HEK293 (cell line): ENCODE measurements around the gene RBM20.
A peak's percentile ranks its signal among the peaks of the same experiment; 100 is the strongest.

Experiments
- CTCF ChIA-PET: fragments of 350-600 bp; formaldehyde crosslinking; extraction: SDS; loops from one replicate; lab custom pipeline; 2021; ENCODE audit warnings: antibody characterized with exemption; lab: Yijun Ruan, JAX
- POLR2A ChIA-PET: fragments of 300-600 bp; formaldehyde crosslinking; extraction: SDS; loops from one replicate; lab custom pipeline; 2020; ENCODE audit warnings: antibody characterized with exemption, inconsistent platforms; lab: Yijun Ruan, JAX
- H3K27ac ChIP-seq: fragments of 200-500 bp; sonication (Bioruptor generic); 2 replicates; pipeline ENCODE4 v1.5.1; 2014; ENCODE audit warnings: low read depth, low read length, control low read depth, inconsistent platforms; ENCODE audit errors: extremely low read depth
- H3K36me3 ChIP-seq, 2 experiments: fragments of 200-500 bp in 1 of 2; sonication (Bioruptor generic) in 1 of 2; 1 replicate in 1 of 2; 2 replicates in 1 of 2; pipeline ENCODE4 v1.5.1; 2014 to 2017; ENCODE audit warnings: inconsistent platforms in 2 of 2, low read length in 2 of 2; ENCODE audit not compliant: control insufficient read depth in 2 of 2, insufficient read depth in 1 of 2
- H3K4me1 ChIP-seq: fragments of 200-500 bp; sonication (Bioruptor generic); 2 replicates; pipeline ENCODE4 v1.5.1; 2014; ENCODE audit warnings: mild to moderate bottlenecking, low read length, inconsistent platforms; ENCODE audit not compliant: control insufficient read depth, insufficient read depth
- H3K4me3 ChIP-seq: 2 replicates; pipeline ENCODE4 v1.5.1; 2011; ENCODE audit warnings: low read depth, mild to moderate bottlenecking, control low read depth, low read length, moderate library complexity
- H3K9me3 ChIP-seq: fragments of 200-500 bp; sonication (Bioruptor generic); 2 replicates; pipeline ENCODE4 v1.5.1; 2014; ENCODE audit warnings: low read depth, low read length, inconsistent platforms; ENCODE audit not compliant: control insufficient read depth, insufficient read depth
- GLI4 ChIP-seq: fragments of 450-650 bp; formaldehyde crosslinking; IDR thresholded peaks from 2 replicates; pipeline ENCODE4 v1.5.1; 2016; ENCODE audit warnings: missing biosample characterization, missing genetic modification characterization
- HOXC10 ChIP-seq: sonication (generic); formaldehyde crosslinking; IDR thresholded peaks from 2 replicates; pipeline ENCODE4 v1.8.1; 2023; ENCODE audit warnings: mild to moderate bottlenecking, missing genetic modification reagents
- KLF16 ChIP-seq: fragments of 450-650 bp; formaldehyde crosslinking; IDR thresholded peaks from 2 replicates; pipeline ENCODE4 v1.5.1; 2017; ENCODE audit warnings: missing biosample characterization, missing genetic modification characterization
- OVOL3 ChIP-seq: fragments of 450-650 bp; formaldehyde crosslinking; IDR thresholded peaks from 2 replicates; pipeline ENCODE4 v1.5.1; 2016; ENCODE audit warnings: missing biosample characterization, missing genetic modification characterization
- SALL2 ChIP-seq: fragments of 450-650 bp; formaldehyde crosslinking; IDR thresholded peaks from 2 replicates; pipeline ENCODE4 v1.5.0; 2017; ENCODE audit warnings: missing biosample characterization, mild to moderate bottlenecking, missing genetic modification characterization, borderline replicate concordance
- ZBTB7A ChIP-seq: fragments of 450-650 bp; formaldehyde crosslinking; IDR thresholded peaks from 2 replicates; pipeline ENCODE4 v1.5.1; 2016; ENCODE audit warnings: low read depth, missing biosample characterization, missing genetic modification characterization
- ZEB2 ChIP-seq: fragments of 450-650 bp; formaldehyde crosslinking; IDR thresholded peaks from 2 replicates; pipeline ENCODE4 v1.5.1; 2016; ENCODE audit warnings: missing biosample characterization, missing genetic modification characterization
- ZNF10 ChIP-seq: fragments of 450-650 bp; formaldehyde crosslinking; IDR thresholded peaks from 2 replicates; pipeline ENCODE4 v1.5.1; 2017; ENCODE audit warnings: missing biosample characterization, missing genetic modification characterization
- ZNF112 ChIP-seq: fragments of 450-650 bp; formaldehyde crosslinking; IDR thresholded peaks from 2 replicates; pipeline ENCODE4 v1.5.0; 2017; ENCODE audit warnings: missing biosample characterization, missing genetic modification characterization
- ZNF121 ChIP-seq: fragments of 450-650 bp; formaldehyde crosslinking; IDR thresholded peaks from 2 replicates; pipeline ENCODE4 v1.5.1; 2016; ENCODE audit warnings: missing biosample characterization, missing genetic modification characterization
- ZNF24 ChIP-seq: fragments of 450-650 bp; formaldehyde crosslinking; IDR thresholded peaks from 2 replicates; pipeline ENCODE4 v1.5.1; 2016; ENCODE audit warnings: missing biosample characterization, missing genetic modification characterization
- ZNF324 ChIP-seq: fragments of 450-650 bp; formaldehyde crosslinking; IDR thresholded peaks from 2 replicates; pipeline ENCODE4 v1.5.1; 2016; ENCODE audit warnings: missing biosample characterization, missing genetic modification characterization
- ZNF335 ChIP-seq: fragments of 450-650 bp; formaldehyde crosslinking; conservative IDR thresholded peaks from 2 replicates; pipeline ENCODE4 v1.5.1; 2016; ENCODE audit warnings: missing biosample characterization, missing genetic modification characterization
- ZNF354C ChIP-seq: fragments of 450-650 bp; formaldehyde crosslinking; IDR thresholded peaks from 2 replicates; pipeline ENCODE4 v1.5.1; 2016; ENCODE audit warnings: missing biosample characterization, missing genetic modification characterization, low read depth, borderline replicate concordance
- ZNF391 ChIP-seq: fragments of 450-650 bp; formaldehyde crosslinking; IDR thresholded peaks from 2 replicates; pipeline ENCODE4 v1.5.1; 2016; ENCODE audit warnings: low read depth, missing biosample characterization, missing genetic modification characterization, borderline replicate concordance
- ZNF473 ChIP-seq: fragments of 450-650 bp; formaldehyde crosslinking; IDR thresholded peaks from 2 replicates; pipeline ENCODE4 v1.5.1; 2017; ENCODE audit warnings: missing biosample characterization, missing genetic modification characterization
- ZNF514 ChIP-seq: fragments of 450-650 bp; formaldehyde crosslinking; IDR thresholded peaks from 2 replicates; pipeline ENCODE4 v1.5.1; 2016; ENCODE audit warnings: missing biosample characterization, missing genetic modification characterization
- ZNF571 ChIP-seq: fragments of 450-650 bp; formaldehyde crosslinking; IDR thresholded peaks from 2 replicates; pipeline ENCODE4 v1.5.0; 2017; ENCODE audit warnings: missing biosample characterization, missing genetic modification characterization
- ZNF626 ChIP-seq: fragments of 450-650 bp; sonication (Bioruptor Pico); formaldehyde crosslinking; IDR thresholded peaks from 2 replicates; pipeline ENCODE4 v1.5.1; 2018; ENCODE audit warnings: missing biosample characterization, missing genetic modification characterization, inconsistent platforms
- ZNF747 ChIP-seq: fragments of 450-650 bp; formaldehyde crosslinking; IDR thresholded peaks from 2 replicates; pipeline ENCODE4 v1.5.1; 2016; ENCODE audit warnings: missing biosample characterization, missing genetic modification characterization
- ZNF776 ChIP-seq: fragments of 450-650 bp; formaldehyde crosslinking; IDR thresholded peaks from 2 replicates; pipeline ENCODE4 v1.5.0; 2017; ENCODE audit warnings: missing biosample characterization, missing genetic modification characterization, borderline replicate concordance
- ZNF785 ChIP-seq: fragments of 450-650 bp; formaldehyde crosslinking; IDR thresholded peaks from 2 replicates; pipeline ENCODE4 v1.5.1; 2016; ENCODE audit warnings: missing biosample characterization, missing genetic modification characterization
- ZSCAN30 ChIP-seq: fragments of 450-650 bp; IDR thresholded peaks from 2 replicates; pipeline ENCODE4 v1.5.1; 2018; ENCODE audit warnings: missing biosample characterization, mild to moderate bottlenecking, missing genetic modification characterization, moderate library complexity
- TF ChIP-seq, protein P1 (sequence below): fragments of 450-650 bp; formaldehyde crosslinking; IDR thresholded peaks from 2 replicates; pipeline ENCODE4 v1.5.1; 2016; ENCODE audit warnings: missing biosample characterization, missing genetic modification characterization
- TF ChIP-seq, protein P2 (sequence below): fragments of 450-650 bp; formaldehyde crosslinking; IDR thresholded peaks from 2 replicates; pipeline ENCODE4 v1.5.1; 2016; ENCODE audit warnings: missing biosample characterization, missing genetic modification characterization
- TF ChIP-seq, protein P3 (sequence below): fragments of 450-650 bp; formaldehyde crosslinking; IDR thresholded peaks from 2 replicates; pipeline ENCODE4 v1.5.1; 2016; ENCODE audit warnings: missing biosample characterization, missing genetic modification characterization

The RBM20 gene

DNA sequence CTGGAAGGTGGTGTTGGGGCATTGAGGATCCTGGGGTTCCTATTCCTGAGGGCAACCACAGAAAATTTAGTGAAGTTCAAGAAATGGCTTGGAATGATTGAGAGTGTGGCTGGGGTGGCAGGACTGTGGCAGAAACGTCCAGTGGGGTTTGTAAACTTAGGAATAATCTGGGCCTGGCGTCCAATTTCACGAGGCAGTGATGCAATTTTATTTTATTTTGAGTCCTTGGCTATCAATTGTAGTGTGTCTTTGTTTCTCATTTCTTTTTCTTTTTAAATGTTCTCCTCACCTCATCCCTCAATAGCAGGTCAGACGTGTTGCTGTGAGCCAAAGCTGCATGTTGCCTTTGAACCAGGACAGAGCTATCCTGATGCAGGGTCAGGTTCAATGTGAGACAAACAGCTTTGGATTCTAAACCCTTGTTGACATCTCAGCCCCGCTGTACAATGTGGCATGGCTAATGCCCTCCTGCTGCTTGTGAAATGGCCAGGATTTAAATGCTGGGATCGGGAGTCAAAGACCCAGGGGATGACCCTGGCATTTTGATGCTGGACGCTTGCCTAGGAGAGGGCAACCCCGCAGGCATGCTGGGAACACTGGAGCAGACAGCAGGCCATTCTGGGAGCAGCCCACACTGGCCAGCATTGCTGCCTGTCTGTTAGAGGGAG, 64.8 kb downstream of the RBM20 start (continued):
- TF ChIP-seq OVOL3 (no peak), ZNF10 (no peak), ZEB2 (tag by site-specific recombination) (0 out of 2 replicates have a peak, but pooled peaks have one; percentile 17), ZNF335 (no peak), HOXC10 (no peak), ZNF785 (tag by site-specific recombination) (no peak), ZNF747 (tag by site-specific recombination) (no peak), ZNF324 (tag by site-specific recombination) (0 out of 2 replicates have a peak, but pooled peaks have one; percentile 28), ZNF354C (no peak), ZNF776 (no peak), ZNF571 (no peak), ZNF391 (tag by site-specific recombination) (no peak), ZNF514 (tag by site-specific recombination) (no peak), ZBTB7A (tag by site-specific recombination) (no peak), ZSCAN30 (tag by site-specific recombination) (no peak)
- TF ChIP-seq, protein P1, sequence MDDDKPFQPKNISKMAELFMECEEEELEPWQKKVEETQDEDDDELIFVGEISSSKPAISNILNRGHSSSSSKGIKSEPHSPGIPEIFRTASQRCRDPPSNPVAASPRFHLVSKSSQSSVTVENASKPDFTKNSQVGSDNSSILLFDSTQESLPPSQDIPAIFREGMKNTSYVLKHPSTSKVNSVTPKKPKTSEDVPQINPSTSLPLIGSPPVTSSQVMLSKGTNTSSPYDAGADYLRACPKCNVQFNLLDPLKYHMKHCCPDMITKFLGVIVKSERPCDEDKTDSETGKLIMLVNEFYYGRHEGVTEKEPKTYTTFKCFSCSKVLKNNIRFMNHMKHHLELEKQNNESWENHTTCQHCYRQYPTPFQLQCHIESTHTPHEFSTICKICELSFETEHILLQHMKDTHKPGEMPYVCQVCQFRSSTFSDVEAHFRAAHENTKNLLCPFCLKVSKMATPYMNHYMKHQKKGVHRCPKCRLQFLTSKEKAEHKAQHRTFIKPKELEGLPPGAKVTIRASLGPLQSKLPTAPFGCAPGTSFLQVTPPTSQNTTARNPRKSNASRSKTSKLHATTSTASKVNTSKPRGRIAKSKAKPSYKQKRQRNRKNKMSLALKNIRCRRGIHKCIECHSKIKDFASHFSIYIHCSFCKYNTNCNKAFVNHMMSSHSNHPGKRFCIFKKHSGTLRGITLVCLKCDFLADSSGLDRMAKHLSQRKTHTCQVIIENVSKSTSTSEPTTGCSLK (tag by site-specific recombination), result no peak

DNA sequence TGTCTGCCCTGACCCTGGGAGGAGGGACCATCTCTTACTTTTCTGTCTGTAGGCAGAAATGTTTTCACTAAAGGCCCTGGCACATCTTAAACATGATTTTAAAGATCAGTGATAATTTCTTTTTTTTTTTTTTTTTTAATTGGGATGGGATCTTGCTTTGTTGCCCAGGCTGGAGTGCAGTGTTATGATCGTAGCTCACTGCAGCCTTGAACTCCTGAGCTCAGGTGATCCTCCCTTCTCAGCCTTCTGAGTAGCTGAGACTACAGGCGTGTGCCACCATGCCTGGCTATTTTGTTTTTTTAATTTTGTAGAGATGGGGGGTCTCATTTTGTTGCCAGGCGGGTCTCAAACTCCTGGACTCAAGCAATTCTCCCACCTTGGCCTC, 65.3 kb downstream of the RBM20 start:
- H3K4me1 ChIP-seq, result peaks cover 9% of the 10 kb centered on the region
- TF ChIP-seq GLI4 (no peak), ZNF121 (tag by site-specific recombination) (peak; percentile 79), SALL2 (tag by site-specific recombination) (no peak), KLF16 (0 out of 2 replicates have a peak, but pooled peaks have one; percentile 11), ZNF354C (no peak)
- POLR2A ChIA-PET, result no interaction called here
- no peak overlapping the region for H3K4me3 ChIP-seq
- CTCF ChIA-PET, result interaction anchor here (2.4 kb wide), 1 partner anchor 28 kb away, joined by 9 read pairs; no protein-coding TSS in a partner anchor
- H3K36me3 ChIP-seq, result no peaks in the 10 kb centered on the region
- no peak overlapping the region for H3K27ac ChIP-seq
- H3K9me3 ChIP-seq, result no peaks in the 10 kb centered on the region

GRCh38 chr10:110709964-110710587, 65.9 kb downstream of the RBM20 start:
- no peak overlapping the region for H3K4me3 ChIP-seq
- H3K27ac ChIP-seq, result no peak overlapping the region
- no peaks in the 10 kb centered on the region for H3K36me3 ChIP-seq
- POLR2A ChIA-PET, result no interaction called here
- peaks cover 9% of the 10 kb centered on the region for H3K4me1 ChIP-seq
- CTCF ChIA-PET, result no interaction called here
- H3K9me3 ChIP-seq, result no peaks in the 10 kb centered on the region
- no peak for TF ChIP-seq ZNF473 (tag by site-specific recombination)
- TF ChIP-seq, protein P2, sequence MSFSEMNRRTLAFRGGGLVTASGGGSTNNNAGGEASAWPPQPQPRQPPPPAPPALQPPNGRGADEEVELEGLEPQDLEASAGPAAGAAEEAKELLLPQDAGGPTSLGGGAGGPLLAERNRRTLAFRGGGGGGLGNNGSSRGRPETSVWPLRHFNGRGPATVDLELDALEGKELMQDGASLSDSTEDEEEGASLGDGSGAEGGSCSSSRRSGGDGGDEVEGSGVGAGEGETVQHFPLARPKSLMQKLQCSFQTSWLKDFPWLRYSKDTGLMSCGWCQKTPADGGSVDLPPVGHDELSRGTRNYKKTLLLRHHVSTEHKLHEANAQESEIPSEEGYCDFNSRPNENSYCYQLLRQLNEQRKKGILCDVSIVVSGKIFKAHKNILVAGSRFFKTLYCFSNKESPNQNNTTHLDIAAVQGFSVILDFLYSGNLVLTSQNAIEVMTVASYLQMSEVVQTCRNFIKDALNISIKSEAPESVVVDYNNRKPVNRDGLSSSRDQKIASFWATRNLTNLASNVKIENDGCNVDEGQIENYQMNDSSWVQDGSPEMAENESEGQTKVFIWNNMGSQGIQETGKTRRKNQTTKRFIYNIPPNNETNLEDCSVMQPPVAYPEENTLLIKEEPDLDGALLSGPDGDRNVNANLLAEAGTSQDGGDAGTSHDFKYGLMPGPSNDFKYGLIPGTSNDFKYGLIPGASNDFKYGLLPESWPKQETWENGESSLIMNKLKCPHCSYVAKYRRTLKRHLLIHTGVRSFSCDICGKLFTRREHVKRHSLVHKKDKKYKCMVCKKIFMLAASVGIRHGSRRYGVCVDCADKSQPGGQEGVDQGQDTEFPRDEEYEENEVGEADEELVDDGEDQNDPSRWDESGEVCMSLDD (tag by site-specific recombination), result no peak
- TF ChIP-seq, protein P3, sequence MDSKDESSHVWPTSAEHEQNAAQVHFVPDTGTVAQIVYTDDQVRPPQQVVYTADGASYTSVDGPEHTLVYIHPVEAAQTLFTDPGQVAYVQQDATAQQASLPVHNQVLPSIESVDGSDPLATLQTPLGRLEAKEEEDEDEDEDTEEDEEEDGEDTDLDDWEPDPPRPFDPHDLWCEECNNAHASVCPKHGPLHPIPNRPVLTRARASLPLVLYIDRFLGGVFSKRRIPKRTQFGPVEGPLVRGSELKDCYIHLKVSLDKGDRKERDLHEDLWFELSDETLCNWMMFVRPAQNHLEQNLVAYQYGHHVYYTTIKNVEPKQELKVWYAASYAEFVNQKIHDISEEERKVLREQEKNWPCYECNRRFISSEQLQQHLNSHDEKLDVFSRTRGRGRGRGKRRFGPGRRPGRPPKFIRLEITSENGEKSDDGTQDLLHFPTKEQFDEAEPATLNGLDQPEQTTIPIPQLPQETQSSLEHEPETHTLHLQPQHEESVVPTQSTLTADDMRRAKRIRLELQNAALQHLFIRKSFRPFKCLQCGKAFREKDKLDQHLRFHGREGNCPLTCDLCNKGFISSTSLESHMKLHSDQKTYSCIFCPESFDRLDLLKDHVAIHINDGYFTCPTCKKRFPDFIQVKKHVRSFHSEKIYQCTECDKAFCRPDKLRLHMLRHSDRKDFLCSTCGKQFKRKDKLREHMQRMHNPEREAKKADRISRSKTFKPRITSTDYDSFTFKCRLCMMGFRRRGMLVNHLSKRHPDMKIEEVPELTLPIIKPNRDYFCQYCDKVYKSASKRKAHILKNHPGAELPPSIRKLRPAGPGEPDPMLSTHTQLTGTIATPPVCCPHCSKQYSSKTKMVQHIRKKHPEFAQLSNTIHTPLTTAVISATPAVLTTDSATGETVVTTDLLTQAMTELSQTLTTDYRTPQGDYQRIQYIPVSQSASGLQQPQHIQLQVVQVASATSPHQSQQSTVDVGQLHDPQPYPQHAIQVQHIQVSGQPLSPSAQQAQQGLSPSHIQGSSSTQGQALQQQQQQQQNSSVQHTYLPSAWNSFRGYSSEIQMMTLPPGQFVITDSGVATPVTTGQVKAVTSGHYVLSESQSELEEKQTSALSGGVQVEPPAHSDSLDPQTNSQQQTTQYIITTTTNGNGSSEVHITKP (tag by site-specific recombination), result no peak
- no peak for TF ChIP-seq ZNF112
- no peak for TF ChIP-seq ZNF626 (tag by site-specific recombination)
- no peak for TF ChIP-seq ZNF24 (tag by site-specific recombination)
